ENCODE data around the gene KIF11.

KIF11 gene

GRCh38 chr10:92688573-92688926, 95.6 kb downstream of the KIF11 start:
- no peak for DNase-seq (ENCODE audit: low spot score)

GRCh38 chr10:92688927-92689662, 96.2 kb downstream of the KIF11 start:
- no peak for DNase-seq (ENCODE audit: low spot score)

GRCh38 chr10:92689663-92690210, 96.8 kb downstream of the KIF11 start, which contains the start of gene HHEX:
Gene HHEX, plus strand, starts transcription at chr10:92689955. Its CDS starts 32 bp downstream, at chr10:92689987.
- peak; percentile 35 for DNase-seq (ENCODE audit: low spot score)

GRCh38 chr10:92690211-92690914, 97.4 kb downstream of the KIF11 start:
- no peak for DNase-seq (ENCODE audit: low spot score)

- peak; percentile 40 for DNase-seq (ENCODE audit: low spot score)
These were observed 98.1 kb downstream of the KIF11 start for GRCh38 chr10:92690915-92691590.

- DNase-seq (ENCODE audit: low spot score), result peak; percentile 57
These were observed 98.7 kb downstream of the KIF11 start for GRCh38 chr10:92691591-92692079.

GRCh38 chr10:92692080-92692671, 99.2 kb downstream of the KIF11 start:
- no peak for DNase-seq (ENCODE audit: low spot score)

GRCh38 chr10:92692697-92693533, 100.0 kb downstream of the KIF11 start:
- DNase-seq (ENCODE audit: low spot score), result no peak

- DNase-seq (ENCODE audit: low spot score), result no peak
These were observed 100.6 kb downstream of the KIF11 start for GRCh38 chr10:92693534-92693893.

GRCh38 chr10:92695679-92696605, 103.0 kb downstream of the KIF11 start:
- DNase-seq (ENCODE audit: low spot score), result no peak

GRCh38 chr10:92696606-92697383, 103.9 kb downstream of the KIF11 start:
- DNase-seq (ENCODE audit: low spot score), result no peak

- DNase-seq (ENCODE audit: low spot score), result no peak
These were observed 105.0 kb downstream of the KIF11 start for GRCh38 chr10:92697663-92698511.

GRCh38 chr10:92699193-92699517, 106.2 kb downstream of the KIF11 start:
- no peak for DNase-seq (ENCODE audit: low spot score)

GRCh38 chr10:92699518-92700381, 106.8 kb downstream of the KIF11 start:
- no peak for DNase-seq (ENCODE audit: low spot score)

- DNase-seq (ENCODE audit: low spot score), result no peak
These were observed 109.5 kb downstream of the KIF11 start for GRCh38 chr10:92702301-92702916.
